ENCODE results near the gene HUWE1.
"Not testable (repeated sequence)": the region's sequence is repeated elsewhere in the genome, so short reads cannot be mapped to it uniquely, and the experiment has no call there.

HUWE1 gene

GRCh38 chrX:53621418-53621986 is 65.0 kb downstream of the HUWE1 start:
- no peak for DNase-seq (ENCODE audit: low spot score)

DNA sequence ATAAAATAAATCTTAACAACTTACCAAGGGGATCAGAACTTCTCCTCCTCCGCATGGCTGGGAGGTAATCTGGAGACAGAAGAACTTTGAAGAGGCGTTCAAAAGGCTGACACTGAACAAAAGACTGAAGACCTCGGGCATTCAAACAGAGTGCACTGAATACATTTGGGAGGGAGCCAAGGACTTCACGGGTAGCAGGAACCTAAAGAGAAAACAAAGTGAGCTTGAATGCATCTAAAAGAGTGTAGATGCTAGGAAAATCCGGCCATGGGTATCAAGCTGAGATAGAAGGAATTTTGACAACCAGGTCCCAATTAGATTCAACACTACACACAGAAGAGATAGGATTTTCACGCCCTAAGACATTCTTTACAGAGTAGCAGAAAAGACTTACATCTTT is 69.6 kb downstream of the HUWE1 start:
- no peak for DNase-seq (ENCODE audit: low spot score)

DNA sequence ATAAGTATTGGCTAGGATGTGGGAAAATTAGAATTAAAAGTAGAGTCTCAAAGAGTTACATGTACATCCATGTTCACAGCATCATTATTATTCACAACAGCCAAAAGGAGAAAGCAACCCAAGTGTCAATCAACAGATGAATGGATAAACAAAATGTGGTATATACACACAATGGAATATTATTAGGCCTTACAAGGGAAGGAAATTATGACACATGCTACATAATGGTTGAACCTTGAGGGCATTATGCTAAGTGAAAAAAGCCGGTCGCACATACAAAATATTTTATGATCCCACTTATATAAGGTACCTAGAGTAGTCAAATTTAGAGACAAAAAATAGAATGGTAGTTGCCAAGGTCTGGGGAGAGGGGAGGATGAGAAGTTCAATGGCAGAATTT is 80.1 kb downstream of the HUWE1 start:
- DNase-seq (ENCODE audit: low spot score) = no peak

- no peak for DNase-seq (ENCODE audit: low spot score)
These were observed 81.5 kb downstream of the HUWE1 start for GRCh38 chrX:53605004-53605403.

DNA sequence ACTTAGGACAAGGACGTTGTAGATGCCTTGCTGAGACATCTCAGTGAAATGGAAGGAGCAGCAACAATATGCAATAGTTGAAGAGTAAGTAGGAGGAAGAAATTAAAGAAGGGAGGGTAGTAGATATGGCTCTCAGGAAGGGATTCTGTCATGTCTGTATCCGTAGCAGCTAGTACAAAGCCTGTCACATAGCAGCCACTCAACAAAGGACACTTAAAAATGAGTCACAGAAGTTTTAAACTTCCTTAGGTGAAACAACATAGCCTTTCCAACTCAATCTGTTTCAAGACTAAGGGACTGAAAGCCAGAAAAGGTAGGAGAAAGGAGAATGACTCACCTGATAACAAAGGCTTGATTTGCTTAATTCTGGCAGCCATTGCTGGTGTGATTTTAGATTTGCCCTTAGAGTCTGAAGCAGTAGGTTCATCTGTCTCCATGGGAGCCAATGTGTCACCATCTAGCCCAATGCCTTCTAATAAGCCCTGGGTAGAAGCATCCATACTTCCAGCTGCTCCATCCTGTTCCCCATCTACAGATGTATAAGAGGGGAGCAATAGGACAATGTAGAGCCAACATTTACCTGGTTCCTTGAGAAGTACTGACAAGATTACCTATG is 86.6 kb downstream of the HUWE1 start:
- no peak for DNase-seq (ENCODE audit: low spot score)

DNA sequence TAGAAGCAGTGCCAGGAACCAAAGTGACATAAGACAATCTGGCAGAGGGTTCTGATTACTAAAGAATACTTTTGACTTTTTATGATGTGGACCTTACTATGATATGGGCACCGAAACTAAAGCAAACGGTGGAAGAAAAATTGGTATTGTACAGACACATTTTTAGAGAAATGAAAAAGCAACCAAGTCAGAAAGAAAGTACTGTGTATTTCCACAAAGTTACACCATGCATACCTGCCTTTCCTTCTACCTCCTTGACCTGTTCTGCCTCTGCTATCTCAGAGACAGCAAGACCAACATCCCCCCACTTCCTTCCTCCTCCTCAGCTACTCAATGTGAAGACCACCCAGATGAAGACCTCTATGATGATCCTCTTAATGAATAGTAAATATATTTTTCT is 88.3 kb downstream of the HUWE1 start:
- no peak for DNase-seq (ENCODE audit: low spot score)

GRCh38 chrX:53595266-53595810 is 91.2 kb downstream of the HUWE1 start:
- no peak for DNase-seq (ENCODE audit: low spot score)

- DNase-seq (ENCODE audit: low spot score) = no peak
These were observed 92.2 kb downstream of the HUWE1 start for GRCh38 chrX:53594354-53594753.

- DNase-seq (ENCODE audit: low spot score) = no peak
These were observed 98.6 kb downstream of the HUWE1 start for GRCh38 chrX:53587795-53588420.

DNA sequence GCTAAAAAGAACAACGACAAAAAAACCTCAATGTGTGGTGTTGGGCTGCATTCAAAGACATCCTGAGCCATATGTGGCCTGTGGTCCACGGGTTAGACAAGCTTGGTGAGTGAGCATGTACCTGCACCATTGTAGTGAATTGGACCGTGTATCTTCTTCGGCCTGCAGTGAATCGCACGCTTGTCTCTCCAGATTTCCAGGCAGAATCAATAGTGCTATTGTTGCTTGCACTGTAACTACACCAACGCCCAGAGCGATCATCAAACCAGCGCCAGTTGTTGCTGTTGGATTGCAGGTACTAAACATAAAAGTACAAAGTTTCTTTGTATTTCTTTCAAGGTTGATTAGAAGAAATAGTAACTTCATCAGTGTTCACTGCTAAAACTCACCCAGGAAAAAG is 101.6 kb downstream of the HUWE1 start:
- DNase-seq (ENCODE audit: low spot score) = no peak

DNA sequence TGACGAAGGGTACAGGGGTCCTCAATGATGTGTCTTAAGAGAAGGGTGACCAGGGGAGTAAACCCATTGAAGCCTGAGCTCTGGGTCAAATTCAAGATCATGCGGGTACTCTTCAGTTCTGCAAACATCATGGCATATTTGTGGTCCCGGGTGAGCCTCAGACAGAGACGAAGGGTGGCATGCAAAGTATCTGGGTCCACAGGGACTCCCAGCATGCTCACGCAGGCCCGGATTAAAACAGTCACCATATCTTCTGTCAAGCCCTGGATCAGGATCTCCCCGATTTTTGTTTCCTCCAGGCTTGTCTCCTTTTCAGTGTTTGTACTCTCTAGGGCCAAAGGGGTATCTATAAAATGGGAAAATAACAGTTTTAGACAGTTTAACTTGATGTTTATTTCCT is 102.9 kb downstream of the HUWE1 start:
- DNase-seq (ENCODE audit: low spot score) = peak; percentile 55

- no peak for DNase-seq (ENCODE audit: low spot score)
These were observed 105.6 kb downstream of the HUWE1 start for GRCh38 chrX:53580742-53581504.

DNA sequence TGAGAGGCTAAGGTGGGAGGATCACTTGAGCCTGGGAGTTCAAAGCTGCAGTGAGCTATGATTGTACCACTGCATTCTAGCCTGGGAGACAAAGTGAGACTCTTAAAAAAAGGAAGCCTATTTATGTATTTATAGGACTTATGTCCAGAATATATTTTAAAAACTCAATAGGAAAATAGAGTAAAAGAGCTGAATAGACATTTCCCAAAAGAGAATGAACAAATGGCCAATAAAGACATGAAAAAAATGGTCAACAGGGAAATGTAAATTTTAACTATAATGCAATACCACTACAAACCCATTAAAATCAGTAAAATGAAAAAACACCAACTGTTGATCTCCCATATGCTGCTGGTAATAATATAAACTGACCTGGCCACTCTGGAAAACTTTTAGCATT is 115.0 kb downstream of the HUWE1 start:
- no peak for DNase-seq (ENCODE audit: low spot score)

- DNase-seq (ENCODE audit: low spot score) = no peak
These were observed 123.2 kb downstream of the HUWE1 start for GRCh38 chrX:53563324-53563723.

DNA sequence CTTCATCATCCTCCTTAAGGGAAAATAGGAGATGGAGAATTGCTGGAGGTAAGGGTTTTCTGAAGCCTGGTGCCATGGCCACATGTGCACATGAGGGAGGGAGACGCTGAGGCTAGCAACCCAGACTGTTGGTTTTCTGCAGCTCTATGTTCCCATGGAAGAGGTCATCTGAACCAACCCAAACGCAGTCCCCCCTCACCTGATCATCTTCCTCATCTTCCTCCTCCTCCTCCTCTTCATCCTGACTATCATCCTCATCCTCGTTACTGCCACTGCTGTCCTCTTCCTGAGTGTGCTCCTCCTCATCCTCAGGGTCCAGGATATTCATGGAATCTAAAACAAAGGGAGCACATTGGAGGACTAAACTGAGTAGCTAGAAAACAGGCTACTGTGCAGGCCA is 124.6 kb downstream of the HUWE1 start:
- DNase-seq (ENCODE audit: low spot score) = no peak

DNA sequence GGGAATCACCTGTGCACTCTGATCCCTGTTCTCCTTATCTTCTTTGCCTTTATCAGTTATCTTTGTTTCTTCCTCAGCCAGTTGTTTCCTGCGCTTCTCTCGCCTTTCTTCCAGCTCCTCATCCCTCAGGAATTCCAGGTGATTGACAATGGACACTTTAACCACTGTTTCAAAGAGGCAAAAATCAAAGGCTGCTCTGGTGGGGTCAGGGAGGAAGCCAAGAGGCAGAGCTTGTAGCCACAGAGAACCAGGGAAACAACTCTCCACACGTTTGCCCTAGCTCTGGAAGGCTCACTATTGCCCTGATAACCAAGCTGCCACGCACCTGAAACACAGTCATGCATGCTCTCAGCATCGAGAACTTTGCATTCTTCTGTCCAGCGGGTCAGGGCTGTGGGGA is 127.9 kb downstream of the HUWE1 start:
- DNase-seq (ENCODE audit: low spot score) = no peak

- no peak for DNase-seq (ENCODE audit: low spot score)
These were observed 129.7 kb downstream of the HUWE1 start for GRCh38 chrX:53556868-53557267.

DNA sequence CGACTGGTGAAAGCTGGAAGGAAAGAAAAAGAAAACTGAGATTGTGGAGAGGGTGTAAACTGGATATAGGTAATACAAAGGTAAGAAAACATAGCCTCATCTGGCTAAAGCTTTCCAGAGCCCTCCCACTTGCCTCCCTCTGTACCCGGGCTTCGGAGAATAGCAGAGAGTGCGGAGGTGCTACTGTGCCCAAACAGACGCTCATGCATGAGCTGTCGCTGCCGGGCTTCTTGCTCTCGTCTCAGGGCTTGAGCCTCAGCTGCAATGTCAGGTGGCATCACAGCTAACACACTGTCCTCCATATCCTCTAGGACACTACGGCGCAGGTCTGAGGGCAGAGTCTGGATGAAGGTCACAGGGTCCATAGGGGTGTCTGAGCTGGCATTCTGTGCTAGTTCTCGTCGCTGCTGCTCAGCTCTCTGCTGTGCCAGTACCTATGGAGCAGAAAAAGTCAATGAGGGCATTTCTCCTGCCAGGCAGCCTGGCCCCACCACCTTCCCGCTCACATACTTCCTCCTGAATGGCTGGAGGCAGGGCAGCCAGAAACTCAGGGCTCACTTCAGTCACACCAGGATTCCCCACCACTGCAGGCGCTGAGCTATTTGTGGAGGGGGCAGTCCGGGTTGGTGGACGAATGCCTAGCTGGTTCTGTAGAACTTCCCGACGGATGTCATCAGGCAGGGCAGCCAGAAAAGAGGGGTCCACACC is 135.6 kb downstream of the HUWE1 start:
- DNase-seq (ENCODE audit: low spot score) = no peak

DNA sequence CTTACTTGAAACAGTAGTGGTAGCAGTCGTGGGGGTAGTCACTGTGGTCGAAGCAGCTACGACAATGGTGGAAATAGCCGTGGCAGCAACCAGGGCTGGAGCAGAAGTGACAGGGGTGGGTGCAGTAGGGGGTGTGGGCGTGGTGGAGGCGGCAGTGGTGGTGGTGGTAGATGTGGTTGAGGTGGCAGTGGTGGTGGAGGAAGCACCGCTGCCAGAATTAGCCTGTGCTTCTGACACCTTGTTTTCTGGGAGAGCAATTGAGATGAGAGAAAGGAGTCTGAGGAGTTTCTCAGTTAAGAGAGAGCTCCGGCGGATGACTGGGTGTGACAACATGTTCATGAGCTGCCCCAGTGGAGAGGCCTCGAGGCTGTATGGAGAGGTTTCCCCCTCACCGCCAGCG is 138.9 kb downstream of the HUWE1 start:
- DNase-seq (ENCODE audit: low spot score) = no peak

DNA sequence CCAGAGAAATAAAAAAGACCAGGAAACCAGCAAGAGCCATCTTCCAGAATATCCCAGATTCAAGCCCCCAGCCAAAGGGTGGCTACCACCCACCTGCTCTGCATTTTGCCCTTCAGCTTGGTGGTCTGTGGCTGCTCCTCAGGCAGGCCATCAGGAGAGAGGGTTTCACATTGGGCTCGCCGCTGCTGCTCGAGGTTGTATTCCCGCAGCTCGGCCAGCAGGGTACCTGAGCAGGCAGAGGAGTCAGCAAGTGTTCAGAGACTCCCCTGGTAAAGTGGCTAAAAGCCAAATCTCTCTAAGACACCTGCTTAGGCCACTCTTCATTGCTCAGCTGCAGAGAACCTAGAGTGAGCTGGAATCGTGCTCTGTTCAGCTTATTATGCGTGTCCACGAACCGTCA is 141.6 kb downstream of the HUWE1 start:
- no peak for DNase-seq (ENCODE audit: low spot score)

DNA sequence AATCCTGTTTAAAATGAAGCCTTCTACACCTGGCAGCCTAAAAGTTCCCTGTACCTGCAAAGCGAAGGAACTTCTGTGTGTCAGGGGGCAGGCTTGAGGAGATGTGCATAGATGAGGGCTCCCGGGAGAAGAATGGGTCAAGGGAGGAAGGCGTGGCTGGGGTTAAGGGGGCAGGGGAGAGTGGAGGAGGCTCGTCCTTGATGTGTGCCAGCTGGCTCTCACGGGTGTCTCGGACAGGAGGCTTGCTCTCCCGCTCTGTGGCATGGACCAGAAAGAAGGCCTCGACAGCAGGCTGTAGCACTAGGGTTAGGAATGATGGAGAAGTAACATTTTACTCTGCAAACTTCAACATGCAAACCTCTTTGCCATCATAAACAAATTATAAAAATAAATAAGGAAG is 147.7 kb downstream of the HUWE1 start:
- DNase-seq (ENCODE audit: low spot score) = no peak

DNA sequence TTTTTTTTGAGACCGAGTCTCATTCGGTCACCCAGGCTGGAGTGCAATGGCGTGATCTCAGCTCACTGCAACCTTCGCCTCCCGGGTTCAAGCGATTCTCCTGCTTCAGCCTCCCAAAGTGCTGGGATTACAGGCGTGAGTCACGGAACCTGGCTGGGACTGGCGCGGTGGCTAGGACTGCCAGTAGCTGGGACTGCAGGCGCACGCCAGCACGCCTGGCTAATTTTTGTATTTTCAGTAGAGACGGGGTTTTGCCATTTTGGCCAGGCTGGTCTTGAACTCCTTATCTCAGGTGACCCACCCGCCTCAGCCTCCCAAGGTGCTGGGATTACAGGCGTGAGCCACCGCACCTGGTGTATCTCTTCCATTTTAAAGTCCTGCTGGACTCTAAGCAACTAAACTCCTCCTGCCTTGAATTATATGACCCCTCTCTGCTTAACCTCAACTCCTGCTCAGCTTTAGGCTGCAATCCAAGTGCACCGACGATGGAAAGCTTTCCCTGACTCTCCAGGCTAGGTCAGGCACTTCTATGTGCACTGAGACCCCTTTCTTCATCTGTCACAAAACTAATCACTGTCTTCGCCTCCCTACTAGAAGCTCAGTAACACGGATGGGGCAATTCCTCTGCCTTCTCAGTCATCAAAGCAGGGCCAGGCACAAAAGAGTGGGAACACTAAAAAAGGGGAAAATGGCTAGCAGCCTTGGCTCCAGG is 155.1 kb downstream of the HUWE1 start:
- DNase-seq (ENCODE audit: low spot score) = not testable (repeated sequence)
